Liver (tissue), 3 donors: ENCODE data around the gene HBE1.
"Not testable (repeated sequence)": the region's sequence is repeated elsewhere in the genome, so short reads cannot be mapped to it uniquely, and the experiment has no call there.

Experiments
- CTCF ChIP-seq: fragments of 150-350 bp; IDR thresholded peaks from 2 replicates; pipeline ENCODE4 v1.5.1; 2017; ENCODE audit warnings: improper control_type of control experiment, low read depth, low read length; ENCODE audit not compliant: missing input control
- FOXA2 ChIP-seq: IDR thresholded peaks from 2 replicates; pipeline ENCODE4 v1.6.1; 2016; ENCODE audit warnings: antibody characterized with exemption
- GABPA ChIP-seq, 2 donors: IDR thresholded peaks in 1 of 2; conservative IDR thresholded peaks in 1 of 2; 2 replicates each; pipeline ENCODE4 v1.6.1; 2016; ENCODE audit warnings: antibody characterized with exemption in 2 of 2, mild to moderate bottlenecking in 1 of 2, moderate library complexity in 1 of 2
- HNF4A ChIP-seq, 2 donors: conservative IDR thresholded peaks; 2 replicates each; pipeline ENCODE4 v1.6.1; 2016; ENCODE audit warnings: antibody characterized with exemption in 2 of 2, mild to moderate bottlenecking in 2 of 2
- HNF4G ChIP-seq: IDR thresholded peaks from 2 replicates; pipeline ENCODE4 v1.6.1; 2016; ENCODE audit warnings: antibody characterized with exemption
- JUND ChIP-seq, 2 donors: IDR thresholded peaks; 2 replicates each; pipeline ENCODE4 v1.6.1; 2016; ENCODE audit warnings: antibody characterized with exemption in 2 of 2
- MAX ChIP-seq: IDR thresholded peaks from 2 replicates; pipeline ENCODE4 v1.6.1; 2016; ENCODE audit warnings: antibody characterized with exemption
- RAD21 ChIP-seq, 2 donors: IDR thresholded peaks; 2 replicates each; pipeline ENCODE4 v1.6.1; 2016; ENCODE audit warnings: antibody characterized with exemption in 2 of 2, mild to moderate bottlenecking in 2 of 2
- REST ChIP-seq: IDR thresholded peaks from 2 replicates; pipeline ENCODE4 v1.6.1; 2016; ENCODE audit warnings: antibody characterized with exemption, mild to moderate bottlenecking
- SP1 ChIP-seq: IDR thresholded peaks from 2 replicates; pipeline ENCODE4 v1.6.1; 2018; ENCODE audit warnings: antibody characterized with exemption, mild to moderate bottlenecking
- TAF1 ChIP-seq: conservative IDR thresholded peaks from 2 replicates; pipeline ENCODE4 v1.6.1; 2016; ENCODE audit warnings: antibody characterized with exemption, mild to moderate bottlenecking
- donor health status: healthy.
- donor health status: healthy.

GRCh38 chr11:5248498-5248897 lies 21.2 kb downstream of the HBE1 start:
- TF ChIP-seq TAF1; SP1; CTCF; REST; MAX; RAD21 (IDR thresholded peaks at IDR 0.05); HNF4G; GABPA (IDR thresholded peaks at IDR 0.05 in 1 of 2, conservative IDR thresholded peaks at IDR 0.05 in 1 of 2); FOXA2; JUND (IDR thresholded peaks at IDR 0.05); HNF4A (conservative IDR thresholded peaks at IDR 0.05): not testable (repeated sequence)
